Epithelial cell of proximal tubule (primary cell): ENCODE data around the gene USP34. TPM values are rescaled to one million over a fixed set of nuclear protein-coding genes. Genes with fewer than 3 reads are reported as not detected.
"Not testable (repeated sequence)": the region's sequence is repeated elsewhere in the genome, so short reads cannot be mapped to it uniquely, and the experiment has no call there.

Source experiments
- DNase-seq: peaks from one replicate; pipeline ENCODE4 v3.0.0-alpha.2; 2011; ENCODE audit warnings: low read depth
- H3K4me3 ChIP-seq: 2 replicates; pipeline ENCODE4 v1.5.1; 2011; ENCODE audit warnings: low read depth, mild to moderate bottlenecking, low read length
- CTCF ChIP-seq: conservative IDR thresholded peaks from 2 replicates; pipeline ENCODE4 v1.5.1; 2012; ENCODE audit warnings: low read depth, mild to moderate bottlenecking, low read length
- total RNA-seq: library from RNA; depleted of rRNA; stranded (reverse); fragments of >200 nt; gene quantifications from 2 replicates; pipeline ENCODE4 v1.2.3, GENCODE V29; 2015

Gene USP34
- total RNA-seq, 1 donor from 2014 or later: 54.1 TPM

GRCh38 chr2:61162721-61163120 lies 308.2 kb downstream of the USP34 start:
- H3K4me3 ChIP-seq: no peak overlapping the region
- no peak for TF ChIP-seq CTCF
- DNase-seq: no peak

GRCh38 chr2:61161888-61162287 lies 309.0 kb downstream of the USP34 start, which contains the start of gene C2orf74:
C2orf74 (plus strand) TSS chr2:61162188; CDS start chr2:61162515, 327 bp downstream.
- no peak for TF ChIP-seq CTCF
- no peak within 1 kb of the TSS for H3K4me3 ChIP-seq
- no peak for DNase-seq

- DNase-seq: no peak
- TF ChIP-seq CTCF: no peak
- H3K4me3 ChIP-seq: no peak overlapping the region
Measured at GRCh38 chr2:61158356-61158955, 312.4 kb downstream of the USP34 start.

GRCh38 chr2:61157371-61158003 lies 313.4 kb downstream of the USP34 start:
- TF ChIP-seq CTCF: no peak
- DNase-seq: no peak
- no peak overlapping the region for H3K4me3 ChIP-seq

GRCh38 chr2:61151436-61151835 lies 319.5 kb downstream of the USP34 start:
- no peak overlapping the region for H3K4me3 ChIP-seq
- no peak for TF ChIP-seq CTCF
- DNase-seq: peak; percentile 52

GRCh38 chr2:61149074-61149473 lies 321.8 kb downstream of the USP34 start:
- TF ChIP-seq CTCF: no peak
- DNase-seq: no peak
- no peak overlapping the region for H3K4me3 ChIP-seq

GRCh38 chr2:61148091-61148490 lies 322.8 kb downstream of the USP34 start:
- H3K4me3 ChIP-seq, DNase-seq: not testable (repeated sequence)
